GM12891 (cell line): Measurements from ENCODE around the gene PSMG3.

Source experiments
- PAX5 ChIP-seq: IDR thresholded peaks from 2 replicates; pipeline ENCODE4 v1.6.1; 2011; ENCODE audit warnings: low read length, moderate library complexity, mild to moderate bottlenecking; ENCODE audit not compliant: insufficient read depth, severe bottlenecking
- POLR2A ChIP-seq: IDR thresholded peaks from 2 replicates; pipeline ENCODE4 v1.6.1; 2011; ENCODE audit warnings: low read depth, low read length, control low read depth
- POLR2AphosphoS5 ChIP-seq: IDR thresholded peaks from 2 replicates; pipeline ENCODE4 v1.6.1; 2011; ENCODE audit warnings: low read depth, low read length, control low read depth
- POU2F2 ChIP-seq: IDR thresholded peaks from 2 replicates; pipeline ENCODE4 v1.6.1; 2011; ENCODE audit warnings: low read depth, mild to moderate bottlenecking, control low read depth, low read length, moderate library complexity
- SPI1 ChIP-seq: IDR thresholded peaks from 2 replicates; pipeline ENCODE4 v1.6.1; 2011; ENCODE audit warnings: low read depth, low read length, control low read depth
- TAF1 ChIP-seq: IDR thresholded peaks from 2 replicates; pipeline ENCODE4 v1.6.1; 2011; ENCODE audit warnings: low read depth, low read length, control low read depth

DNA sequence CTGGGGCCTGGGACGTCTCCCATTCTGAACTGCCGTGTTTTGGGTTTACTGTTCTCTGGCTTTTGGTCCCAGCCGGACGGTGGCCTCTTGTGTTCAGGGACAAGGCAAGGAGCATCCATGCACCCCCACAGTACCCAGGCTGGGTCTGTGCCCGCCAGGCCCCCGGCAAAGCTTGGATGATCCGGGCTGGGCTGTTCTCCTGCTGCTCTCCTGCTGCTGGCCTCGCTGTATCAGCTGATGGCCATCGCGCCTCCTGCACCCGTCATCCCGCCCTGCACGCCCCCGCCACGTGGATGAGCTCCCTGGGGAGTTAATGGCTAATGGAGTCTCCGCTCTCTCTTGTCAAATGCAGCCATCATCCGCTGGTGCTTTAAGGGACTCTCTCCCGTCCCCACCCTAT lies 14.9 kb upstream of the PSMG3 start:
- TF ChIP-seq POLR2A: no peak
- TF ChIP-seq POLR2AphosphoS5: no peak
- no peak for TF ChIP-seq TAF1
- no peak for TF ChIP-seq PAX5
- no peak for TF ChIP-seq SPI1
- no peak for TF ChIP-seq POU2F2
